NT2/D1 (cell line): Measurements from ENCODE around the gene B3GALT5.

Experiments
- SUZ12 ChIP-seq: IDR thresholded peaks from 2 replicates; pipeline ENCODE4 v1.6.1; 2011; ENCODE audit not compliant: insufficient read length, insufficient read depth; ENCODE audit errors: extremely low read depth
- ZNF274 ChIP-seq: IDR thresholded peaks from 2 replicates; pipeline ENCODE4 v1.6.1; 2011; ENCODE audit warnings: mild to moderate bottlenecking, low read depth, low read length

DNA sequence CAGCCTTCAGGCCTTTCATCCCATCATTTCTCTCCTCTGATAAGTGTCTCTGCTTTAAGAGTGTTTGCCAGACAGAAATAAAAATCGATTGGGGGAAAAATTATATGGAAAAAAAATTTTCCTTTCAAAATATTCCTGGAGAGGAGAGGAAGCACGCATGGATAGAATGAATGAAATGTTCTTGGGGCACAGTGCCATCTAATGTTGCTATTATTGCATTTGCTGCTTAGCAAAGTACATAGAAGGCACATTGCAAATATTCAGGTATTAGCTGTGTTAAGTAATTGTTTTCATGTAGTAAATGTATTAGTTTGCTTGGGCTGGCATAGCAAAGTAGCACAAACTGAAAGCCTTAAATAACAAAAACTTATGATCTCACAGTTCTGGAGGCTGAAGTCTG lies 18.1 kb downstream of the B3GALT5 start:
- TF ChIP-seq ZNF274, result no peak
- TF ChIP-seq SUZ12, result no peak
